K562 (cell line): ENCODE results near the gene NOTCH1. TPM values are rescaled to one million over a fixed set of nuclear protein-coding genes. Genes with fewer than 3 reads are reported as not detected.

Experiments
- ETV1 ChIP-seq: fragments of 450-650 bp; conservative IDR thresholded peaks from 2 replicates; pipeline ENCODE4 v1.6.1; 2016; ENCODE audit warnings: missing genetic modification characterization, control low read depth, low read depth, missing compliant biosample characterization
- EWSR1 ChIP-seq: fragments of 450-650 bp; IDR thresholded peaks from 2 replicates; pipeline ENCODE4 v1.6.1; 2018; ENCODE audit warnings: borderline replicate concordance, mild to moderate bottlenecking, low read depth, moderate library complexity; ENCODE audit not compliant: partially characterized antibody
- NKRF ChIP-seq: fragments of 450-650 bp; IDR thresholded peaks from 2 replicates; pipeline ENCODE4 v1.6.1; 2016; ENCODE audit warnings: borderline replicate concordance
- SIX5 ChIP-seq, 2 experiments: IDR thresholded peaks; 2 replicates each; pipeline ENCODE4 v1.6.1; 2011; ENCODE audit warnings: low read length in 2 of 2, borderline replicate concordance in 1 of 2, low read depth in 1 of 2, mild to moderate bottlenecking in 1 of 2, moderate library complexity in 1 of 2; ENCODE audit not compliant: insufficient read depth in 1 of 2
- SPI1 ChIP-seq: IDR thresholded peaks from 2 replicates; pipeline ENCODE4 v1.6.1; 2011; ENCODE audit warnings: low read depth, low read length, control low read depth, borderline replicate concordance
- TSHZ1 ChIP-seq: fragments of 250-450 bp; sonication (Bioruptor Pico); IDR thresholded peaks from 2 replicates; pipeline ENCODE4 v1.4.0; 2020; ENCODE audit warnings: mild to moderate bottlenecking, moderate library complexity
- ZBTB11 ChIP-seq, 3 experiments: fragments of 200-800 bp in 1 of 3; fragments of 250-450 bp in 1 of 3; fragments of 450-650 bp in 1 of 3; sonication (Bioruptor Pico) in 1 of 3; sonication (Bioruptor generic) in 1 of 3; formaldehyde crosslinking in 1 of 3; IDR thresholded peaks; 2 replicates each; pipeline versions ENCODE4 v1.6.1 to v1.8.0; 2016 to 2022; ENCODE audit warnings: mild to moderate bottlenecking in 2 of 3, missing genetic modification characterization in 2 of 3, missing compliant biosample characterization in 1 of 3, moderate library complexity in 1 of 3
- ZNF764 ChIP-seq: fragments of 250-450 bp; sonication (Bioruptor Pico); IDR thresholded peaks from 2 replicates; pipeline ENCODE4 v1.4.0; 2020; ENCODE audit warnings: low read depth, mild to moderate bottlenecking, moderate library complexity
- polyA plus RNA-seq, 8 experiments: library from polyadenylated mRNA; depleted of rRNA in 4 of 8; stranded (reverse) in 5 of 8; unstranded in 3 of 8; fragments of >200 nt; fragmentation: Nextera tagmentation in 2 of 8; fragmentation: Illumina TruSeq in 1 of 8; extraction: Ambion mirVana in 2 of 8; extraction: Trizol in 1 of 8; gene quantifications; 2 replicates each; pipeline versions ENCODE4 v1.2.1 to v1.2.3, GENCODE V29; 2011 to 2014; ENCODE audit warnings: inconsistent platforms in 1 of 8, missing spikeins in 1 of 8
- total RNA-seq, 7 experiments: library from RNA; depleted of rRNA in 6 of 7; stranded (reverse); fragments of >200 nt in 6 of 7; fragmentation: Illumina TruSeq in 2 of 7; extraction: Trizol in 2 of 7; gene quantifications; 2 replicates each; pipeline versions ENCODE4 v1.2.1 to v1.2.3, GENCODE V29; 2011 to 2021; ENCODE audit warnings: low replicate concordance in 1 of 7

The NOTCH1 gene
- total and polyA plus RNA-seq, 9 of the 15 experiments (the other 6 are each of a cell fraction or from before 2014, with no cell fraction given) = 0.03 to 31.4 (median 2.3) TPM

- TF ChIP-seq TSHZ1 (CRISPR knock-in tag) = no peak
- TF ChIP-seq ETV1 (tag) = no peak
- no peak for TF ChIP-seq ZBTB11 (CRISPR knock-in tag; IDR thresholded peaks at IDR 0.05)
- no peak for TF ChIP-seq SIX5 (IDR thresholded peaks at IDR 0.05; ENCODE audit: borderline replicate concordance in 1 of 2, insufficient read depth in 1 of 2, low read depth in 1 of 2, low read length in 2 of 2)
- no peak for TF ChIP-seq EWSR1
- TF ChIP-seq SPI1 = no peak
- peak; percentile 33; the same call in 1 of the 2 replicates for TF ChIP-seq NKRF
- TF ChIP-seq ZNF764 (CRISPR knock-in tag) = no peak
These were observed 36.0 kb upstream of the NOTCH1 start (continued) for GRCh38 chr9:136581614-136582447.
